Transverse colon (tissue), 4 donors: ENCODE data around the gene RPL28.

Source experiments
- CTCF ChIP-seq, 5 experiments: fragments of 200-600 bp in 3 of 5; fragments of 450-650 bp in 2 of 5; sonication (generic) in 3 of 5; IDR thresholded peaks; 1 replicate in 2 of 5; 2 replicates in 3 of 5; pipeline ENCODE4 v1.5.1; 2016 to 2017; ENCODE audit warnings: antibody characterized with exemption in 5 of 5, inconsistent platforms in 3 of 5, mild to moderate bottlenecking in 2 of 5, moderate library complexity in 1 of 5
- POLR2AphosphoS5 ChIP-seq, 3 donors: sonication (generic); formaldehyde crosslinking; IDR thresholded peaks; one replicate each; pipeline ENCODE4 v1.6.1; 2016; ENCODE audit warnings: antibody characterized with exemption in 3 of 3

- TF ChIP-seq CTCF (IDR thresholded peaks at IDR 0.05) (no peak), POLR2AphosphoS5 (IDR thresholded peaks at IDR 0.05) (no peak)
Measured at GRCh38 chr19:55346725-55347441, 38.8 kb upstream of the RPL28 start.
